IPS-15b (cell line): ENCODE measurements around the gene KDM8.
"Not testable (repeated sequence)": the region's sequence is repeated elsewhere in the genome, so short reads cannot be mapped to it uniquely, and the experiment has no call there.

Experiments
- H3K27me3 ChIP-seq: one replicate; pipeline ENCODE4 v1.6.1; 2013; ENCODE audit warnings: low read length; ENCODE audit not compliant: control insufficient read depth, insufficient read depth
- H3K36me3 ChIP-seq: one replicate; pipeline ENCODE4 v1.6.1; 2013; ENCODE audit warnings: low read length; ENCODE audit not compliant: control insufficient read depth, insufficient read depth
- H3K4me1 ChIP-seq: one replicate; pipeline ENCODE4 v1.6.1; 2013; ENCODE audit warnings: mild to moderate bottlenecking, low read length; ENCODE audit not compliant: control insufficient read depth, insufficient read depth
- H3K4me3 ChIP-seq: one replicate; pipeline ENCODE4 v1.5.1; 2013; ENCODE audit warnings: low read depth, low read length
- H3K9ac ChIP-seq: one replicate; pipeline ENCODE4 v1.6.1; 2013; ENCODE audit warnings: low read depth, mild to moderate bottlenecking, low read length
- H3K9me3 ChIP-seq: one replicate; pipeline ENCODE4 v1.6.1; 2013; ENCODE audit warnings: mild to moderate bottlenecking, low read length; ENCODE audit not compliant: control insufficient read depth, insufficient read depth

KDM8 gene

GRCh38 chr16:27242868-27243590 lies 39.7 kb downstream of the KDM8 start:
- Histone ChIP-seq H3K4me1 (peaks cover 6% of the 10 kb centered on the region), H3K36me3 (no peaks in the 10 kb centered on the region), H3K27me3 (no peaks in the 10 kb centered on the region), H3K9ac (no peak overlapping the region), H3K4me3 (no peak overlapping the region), H3K9me3 (no peaks in the 10 kb centered on the region)

- H3K4me1 ChIP-seq, result peaks cover 6% of the 10 kb centered on the region
- H3K36me3 ChIP-seq, result no peaks in the 10 kb centered on the region
- no peak overlapping the region for H3K4me3 ChIP-seq
- no peaks in the 10 kb centered on the region for H3K9me3 ChIP-seq
- H3K9ac ChIP-seq, result no peak overlapping the region
- no peaks in the 10 kb centered on the region for H3K27me3 ChIP-seq
These were observed 40.5 kb downstream of the KDM8 start for GRCh38 chr16:27243725-27244362.

GRCh38 chr16:27244363-27244755 lies 41.0 kb downstream of the KDM8 start:
- H3K9ac ChIP-seq, result no peak overlapping the region
- H3K27me3 ChIP-seq, result no peaks in the 10 kb centered on the region
- H3K4me1 ChIP-seq, result peaks cover 6% of the 10 kb centered on the region
- H3K36me3 ChIP-seq, result no peaks in the 10 kb centered on the region
- H3K9me3 ChIP-seq, result no peaks in the 10 kb centered on the region
- no peak overlapping the region for H3K4me3 ChIP-seq

GRCh38 chr16:27245276-27246172 lies 42.2 kb downstream of the KDM8 start:
- Histone ChIP-seq H3K36me3 (no peaks in the 10 kb centered on the region), H3K9ac (no peak overlapping the region), H3K4me3 (no peak overlapping the region), H3K4me1 (peaks cover 6% of the 10 kb centered on the region), H3K27me3 (no peaks in the 10 kb centered on the region), H3K9me3 (no peaks in the 10 kb centered on the region)

- H3K4me1 ChIP-seq, result peaks cover 6% of the 10 kb centered on the region
- H3K4me3 ChIP-seq, result no peak overlapping the region
- H3K9me3 ChIP-seq, result no peaks in the 10 kb centered on the region
- H3K36me3 ChIP-seq, result no peaks in the 10 kb centered on the region
- no peak overlapping the region for H3K9ac ChIP-seq
- no peaks in the 10 kb centered on the region for H3K27me3 ChIP-seq
These were observed 43.1 kb downstream of the KDM8 start for GRCh38 chr16:27246439-27246838.

GRCh38 chr16:27247076-27247475 lies 43.8 kb downstream of the KDM8 start:
- H3K9ac ChIP-seq, result not testable (repeated sequence)

GRCh38 chr16:27248036-27248435 lies 44.7 kb downstream of the KDM8 start:
- Histone ChIP-seq H3K4me1 (peaks cover 3% of the 10 kb centered on the region), H3K9ac (no peak overlapping the region), H3K4me3 (no peak overlapping the region), H3K27me3 (no peaks in the 10 kb centered on the region), H3K36me3 (no peaks in the 10 kb centered on the region), H3K9me3 (no peaks in the 10 kb centered on the region)

More at GRCh38 chr16:27247076-27247475, 43.8 kb downstream of the KDM8 start:
- not testable (repeated sequence) for H3K4me1 ChIP-seq, H3K4me3 ChIP-seq, H3K9me3 ChIP-seq, H3K36me3 ChIP-seq, H3K27me3 ChIP-seq

- H3K4me1 ChIP-seq, H3K4me3 ChIP-seq, H3K9me3 ChIP-seq, H3K36me3 ChIP-seq, H3K9ac ChIP-seq, H3K27me3 ChIP-seq: not testable (repeated sequence)
These were observed 45.6 kb downstream of the KDM8 start for GRCh38 chr16:27248886-27249285.

- no peaks in the 10 kb centered on the region for H3K27me3 ChIP-seq
- no peaks in the 10 kb centered on the region for H3K4me1 ChIP-seq
- H3K36me3 ChIP-seq, result peaks cover 5% of the 10 kb centered on the region
- H3K9me3 ChIP-seq, result no peaks in the 10 kb centered on the region
- H3K4me3 ChIP-seq, result no peak overlapping the region
- H3K9ac ChIP-seq, result no peak overlapping the region
These were observed 48.3 kb downstream of the KDM8 start for GRCh38 chr16:27251541-27252205.

- H3K9me3 ChIP-seq, result no peaks in the 10 kb centered on the region
- no peak overlapping the region for H3K9ac ChIP-seq
- H3K36me3 ChIP-seq, result peaks cover 9% of the 10 kb centered on the region
- no peaks in the 10 kb centered on the region for H3K4me1 ChIP-seq
- no peak overlapping the region for H3K4me3 ChIP-seq
- no peaks in the 10 kb centered on the region for H3K27me3 ChIP-seq
These were observed 48.9 kb downstream of the KDM8 start for GRCh38 chr16:27252206-27252585.

- Histone ChIP-seq H3K36me3 (peaks cover 9% of the 10 kb centered on the region), H3K4me3 (no peak overlapping the region), H3K9ac (no peak overlapping the region), H3K27me3 (no peaks in the 10 kb centered on the region), H3K9me3 (no peaks in the 10 kb centered on the region), H3K4me1 (no peaks in the 10 kb centered on the region)
These were observed 50.2 kb downstream of the KDM8 start for GRCh38 chr16:27253526-27253930.
